ENCODE results near the gene RHD.
"Not testable (repeated sequence)": the region's sequence is repeated elsewhere in the genome, so short reads cannot be mapped to it uniquely, and the experiment has no call there.

The RHD gene

DNA sequence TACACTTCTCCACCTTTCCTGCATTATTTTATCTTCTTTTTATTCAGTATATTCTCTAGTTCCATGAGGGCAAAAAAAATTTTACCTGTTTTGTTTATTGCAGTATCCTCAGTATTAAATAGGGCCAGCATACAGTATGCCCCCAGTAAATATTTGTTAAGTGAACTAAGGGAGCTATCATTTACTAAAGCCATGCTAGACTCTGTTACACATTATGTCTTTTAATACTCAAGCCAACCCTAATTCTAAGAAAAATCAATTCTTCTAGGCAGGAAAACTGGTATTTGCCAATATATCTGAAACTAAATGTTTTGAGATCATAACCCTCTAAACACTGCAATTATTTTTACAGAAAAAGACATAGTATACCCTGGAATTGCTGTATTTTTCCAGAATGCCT is 84.1 kb downstream of the RHD start:
- DNase-seq (ENCODE audit: low spot score): no peak

- no peak for DNase-seq (ENCODE audit: low spot score)
Measured at GRCh38 chr1:25356848-25357247, 84.5 kb downstream of the RHD start.

- DNase-seq (ENCODE audit: low spot score): no peak
Measured at GRCh38 chr1:25360596-25361581, 88.6 kb downstream of the RHD start.

DNA sequence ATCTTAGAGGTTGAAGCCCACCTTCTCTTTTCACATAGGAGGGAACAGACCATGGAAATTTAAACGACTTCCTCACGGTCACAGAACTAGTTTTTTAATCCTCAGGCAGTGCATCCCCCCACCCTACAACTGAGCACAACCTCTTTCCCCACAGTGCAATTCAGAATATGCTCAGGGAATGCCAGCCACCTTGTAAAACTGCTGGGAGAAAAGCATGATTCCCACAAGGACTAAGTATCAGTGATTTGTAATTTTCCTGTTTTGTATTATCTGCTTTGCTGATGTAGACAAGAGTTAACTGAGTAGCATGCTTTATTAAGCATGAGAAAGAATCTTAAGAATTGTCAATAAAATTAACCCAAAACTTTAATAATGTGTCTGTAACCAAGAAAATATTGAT is 89.6 kb downstream of the RHD start:
- DNase-seq (ENCODE audit: low spot score): no peak

- DNase-seq (ENCODE audit: low spot score): not testable (repeated sequence)
Measured at GRCh38 chr1:25362634-25363559, 90.6 kb downstream of the RHD start.

DNA sequence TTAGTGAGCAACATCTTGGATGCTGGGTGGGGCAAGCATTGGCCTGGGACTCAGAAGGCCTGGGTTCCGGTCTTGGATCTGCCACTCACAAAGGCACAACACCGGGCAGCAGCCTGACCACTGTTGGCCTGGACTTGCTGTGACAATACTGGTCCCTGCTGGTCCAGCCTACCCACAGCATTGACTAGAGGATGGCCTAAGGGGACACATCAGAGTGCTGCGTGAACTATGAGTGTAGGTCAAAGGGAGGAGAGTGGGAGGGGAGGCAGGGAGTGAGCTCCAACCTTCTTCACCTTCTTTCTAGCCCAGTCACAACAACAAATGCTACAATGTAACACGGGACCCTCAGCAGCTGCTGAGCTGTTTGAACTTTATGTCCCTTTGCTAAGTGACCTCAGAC is 96.9 kb downstream of the RHD start:
- DNase-seq (ENCODE audit: low spot score): no peak

DNA sequence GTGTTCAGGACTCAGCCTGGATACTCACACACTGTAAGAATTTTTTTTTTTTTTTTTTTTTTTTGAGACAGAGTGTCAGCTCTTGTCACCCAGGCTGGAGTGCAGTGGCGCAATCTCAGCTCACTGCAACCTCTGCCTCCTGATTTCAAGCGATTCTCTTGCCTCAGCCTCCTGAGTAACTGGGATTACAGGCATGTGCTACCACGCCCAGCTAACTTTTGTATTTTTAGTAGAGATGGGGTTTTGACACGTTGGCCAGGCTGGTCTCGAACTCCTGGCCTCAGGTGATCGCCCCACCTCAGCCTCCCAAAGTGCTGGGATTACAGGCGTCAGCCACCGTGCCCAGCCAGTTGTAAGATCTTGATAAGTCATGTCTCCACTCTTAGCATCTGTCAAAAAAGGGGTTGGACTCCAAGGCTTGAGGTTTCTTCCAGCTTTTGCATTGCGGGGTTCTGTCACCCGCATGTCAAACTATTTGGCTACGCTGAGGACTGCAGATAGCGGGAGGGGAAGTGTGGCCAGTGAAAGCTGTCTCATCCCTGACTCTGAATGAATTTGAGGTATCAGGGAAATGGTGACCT is 97.5 kb downstream of the RHD start:
- not testable (repeated sequence) for DNase-seq (ENCODE audit: low spot score)

DNA sequence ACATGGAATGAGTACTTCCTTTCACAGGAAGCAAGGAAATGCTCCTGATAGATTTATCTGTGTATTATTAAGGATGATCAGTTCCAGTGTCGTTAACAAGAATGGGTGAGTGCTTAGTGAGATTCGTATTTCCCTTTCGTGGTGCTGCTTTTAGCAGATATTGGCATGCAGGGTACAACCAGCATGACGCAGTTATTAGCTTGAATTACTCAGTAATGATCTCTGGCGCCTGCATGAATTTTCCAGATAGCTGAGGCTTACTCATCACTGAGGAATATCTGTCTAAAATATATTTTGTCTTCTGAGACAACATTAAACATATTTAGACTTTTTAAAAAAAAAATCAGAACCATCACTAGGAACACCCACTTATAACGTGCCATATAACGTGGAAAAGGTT is 99.4 kb downstream of the RHD start:
- not testable (repeated sequence) for DNase-seq (ENCODE audit: low spot score)

GRCh38 chr1:25378367-25378766 is 106.1 kb downstream of the RHD start:
- DNase-seq (ENCODE audit: low spot score): not testable (repeated sequence)

Measured in D341Med (cell line).